Right lobe of liver (tissue), 4 donors: ENCODE measurements around the gene PI4K2B.

Experiments
- CTCF ChIP-seq, 4 donors: fragments of 200-600 bp in 3 of 4; fragments of 450-650 bp in 1 of 4; IDR thresholded peaks; one replicate each; pipeline versions ENCODE4 v1.5.1 to v1.8.0; 2016 to 2022; ENCODE audit warnings: antibody characterized with exemption in 4 of 4, mild to moderate bottlenecking in 2 of 4
- POLR2A ChIP-seq: fragments of 450-650 bp; IDR thresholded peaks from one replicate; pipeline ENCODE4 v1.6.1; 2017; ENCODE audit warnings: antibody characterized with exemption, mild to moderate bottlenecking
- donor health status: DM: no; HTN: no; CAD: no.
- donor health status: DM: no; HTN: no; CAD: no.
- donor health status: DM: no; HTN: yes; CAD: no.

DNA sequence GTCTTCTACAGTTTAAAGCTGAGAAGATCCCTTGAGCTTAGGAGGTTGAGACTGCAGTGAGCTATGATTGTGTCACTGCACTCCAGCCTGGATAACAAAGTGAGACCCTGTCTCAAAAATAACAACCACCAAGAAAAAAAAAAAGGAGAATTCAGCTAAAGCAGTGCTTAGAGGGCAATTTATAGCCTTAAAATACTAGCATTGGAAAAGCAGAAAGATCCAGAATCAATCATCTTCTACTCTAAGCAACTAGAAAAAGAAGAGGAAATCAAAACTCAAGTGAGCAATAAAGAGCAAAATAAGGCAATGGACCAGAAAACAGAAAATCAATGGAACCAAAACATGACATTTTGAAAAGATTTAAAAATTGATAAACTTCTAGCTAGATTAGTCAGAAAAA, 639 bp upstream of the PI4K2B start:
- TF ChIP-seq CTCF (IDR thresholded peaks at IDR 0.05) (no peak), POLR2A (no peak)
